SHP77 treated with DMSO at 0.1 percent for 48 hours (cell line): ENCODE measurements around the gene TSPAN9.
"Not testable (repeated sequence)": the region's sequence is repeated elsewhere in the genome, so short reads cannot be mapped to it uniquely, and the experiment has no call there.

Experiments used
- DNase-seq: peaks from one replicate; lab custom pipeline; 2025; lab: John Stamatoyannopoulos, UW

The TSPAN9 gene

DNA sequence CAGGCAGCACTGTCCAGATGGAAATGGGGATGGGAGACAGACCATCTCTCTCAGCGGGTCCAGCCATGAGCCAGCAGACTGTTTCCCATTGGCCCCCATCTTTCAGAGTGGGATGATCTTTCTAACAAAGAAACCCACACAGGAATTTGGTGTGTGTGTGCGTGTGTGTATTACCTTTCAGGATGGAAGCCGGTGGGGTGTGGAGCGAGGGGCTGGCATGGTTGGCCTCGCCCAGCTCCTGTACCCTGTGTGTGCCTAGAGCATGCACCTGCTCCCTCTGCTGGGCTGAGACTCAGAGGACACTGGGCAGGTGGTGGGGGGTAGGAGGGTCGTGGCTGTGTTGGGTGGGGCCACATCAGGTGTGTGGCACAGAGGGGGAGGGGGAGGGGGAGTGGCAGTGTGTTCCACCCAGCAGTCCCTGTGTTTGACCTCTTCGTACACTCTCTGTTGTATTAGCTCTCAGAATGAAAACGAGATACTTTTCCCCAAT lies 33.0 kb upstream of the TSPAN9 start:
- no peak for DNase-seq

GRCh38 chr12:3045494-3045893 lies 31.7 kb upstream of the TSPAN9 start:
- DNase-seq, result no peak

GRCh38 chr12:3045989-3046388 lies 31.2 kb upstream of the TSPAN9 start:
- DNase-seq, result no peak

- DNase-seq, result no peak
Measured at GRCh38 chr12:3046441-3047200, 30.6 kb upstream of the TSPAN9 start.

GRCh38 chr12:3047961-3048360 lies 29.2 kb upstream of the TSPAN9 start:
- no peak for DNase-seq

DNA sequence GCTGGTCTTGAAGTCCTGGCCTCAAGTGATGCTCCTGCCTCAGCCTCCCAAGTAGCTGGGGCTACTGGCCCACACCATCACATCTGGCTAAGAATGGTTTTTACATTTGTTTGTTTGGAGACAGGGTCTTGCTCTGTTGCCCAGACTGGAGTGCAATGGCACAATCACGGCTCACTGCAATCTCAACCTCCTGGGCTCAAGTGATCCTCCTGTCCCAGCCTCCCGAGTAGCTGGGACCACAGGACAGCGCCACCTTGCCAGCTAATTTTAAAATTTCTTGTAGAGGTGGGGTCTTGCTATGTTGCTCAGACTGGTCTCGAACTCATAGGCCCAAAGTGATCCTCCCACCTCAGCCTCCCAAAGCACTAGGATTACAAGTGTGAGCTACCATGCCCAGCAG lies 28.6 kb upstream of the TSPAN9 start:
- DNase-seq, result no peak

DNA sequence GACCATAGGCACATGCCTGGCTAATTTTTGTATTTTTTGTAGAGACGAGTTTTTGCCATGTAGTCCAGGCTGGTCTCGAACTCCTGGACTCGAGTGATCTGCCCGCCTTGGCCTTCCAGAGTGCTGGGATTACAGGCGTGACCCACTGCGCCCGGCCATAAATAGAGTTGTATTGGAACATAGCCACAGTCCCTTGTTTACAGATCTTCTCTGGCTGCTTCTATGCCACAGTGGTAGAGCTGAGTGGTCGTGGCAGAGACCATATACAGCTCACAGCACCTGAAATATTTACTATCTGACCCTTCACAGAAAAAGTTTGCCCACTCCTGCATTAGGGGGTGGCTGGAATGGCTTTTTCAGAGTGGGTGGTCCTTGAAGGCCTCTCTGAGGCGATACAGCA lies 28.0 kb upstream of the TSPAN9 start:
- no peak for DNase-seq

- DNase-seq, result no peak
Measured at GRCh38 chr12:3049611-3050249, 27.4 kb upstream of the TSPAN9 start.

- DNase-seq, result no peak
Measured at GRCh38 chr12:3054374-3054773, 22.8 kb upstream of the TSPAN9 start.

GRCh38 chr12:3055026-3055703 lies 22.0 kb upstream of the TSPAN9 start:
- DNase-seq, result no peak

- no peak for DNase-seq
Measured at GRCh38 chr12:3055704-3056467, 21.3 kb upstream of the TSPAN9 start.

DNA sequence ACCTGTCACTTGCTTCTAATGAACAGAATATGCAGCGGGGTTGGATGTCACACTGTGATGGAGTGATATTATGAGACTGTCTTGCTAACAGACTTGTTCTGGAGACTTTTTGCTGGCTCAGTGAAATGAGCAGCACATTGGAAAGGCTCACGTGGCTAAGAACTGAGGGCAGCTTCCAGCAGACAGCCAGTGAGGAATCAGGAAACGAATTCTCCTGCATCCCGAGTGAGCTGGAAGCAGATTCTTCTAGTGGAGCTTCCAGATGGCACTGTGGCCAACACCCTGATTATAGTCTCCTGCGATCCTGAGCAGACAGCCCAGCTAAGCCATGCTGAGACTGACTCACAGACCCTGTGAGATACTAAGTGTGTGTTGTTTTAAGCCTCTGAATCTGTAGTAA lies 16.1 kb upstream of the TSPAN9 start:
- DNase-seq, result no peak

DNA sequence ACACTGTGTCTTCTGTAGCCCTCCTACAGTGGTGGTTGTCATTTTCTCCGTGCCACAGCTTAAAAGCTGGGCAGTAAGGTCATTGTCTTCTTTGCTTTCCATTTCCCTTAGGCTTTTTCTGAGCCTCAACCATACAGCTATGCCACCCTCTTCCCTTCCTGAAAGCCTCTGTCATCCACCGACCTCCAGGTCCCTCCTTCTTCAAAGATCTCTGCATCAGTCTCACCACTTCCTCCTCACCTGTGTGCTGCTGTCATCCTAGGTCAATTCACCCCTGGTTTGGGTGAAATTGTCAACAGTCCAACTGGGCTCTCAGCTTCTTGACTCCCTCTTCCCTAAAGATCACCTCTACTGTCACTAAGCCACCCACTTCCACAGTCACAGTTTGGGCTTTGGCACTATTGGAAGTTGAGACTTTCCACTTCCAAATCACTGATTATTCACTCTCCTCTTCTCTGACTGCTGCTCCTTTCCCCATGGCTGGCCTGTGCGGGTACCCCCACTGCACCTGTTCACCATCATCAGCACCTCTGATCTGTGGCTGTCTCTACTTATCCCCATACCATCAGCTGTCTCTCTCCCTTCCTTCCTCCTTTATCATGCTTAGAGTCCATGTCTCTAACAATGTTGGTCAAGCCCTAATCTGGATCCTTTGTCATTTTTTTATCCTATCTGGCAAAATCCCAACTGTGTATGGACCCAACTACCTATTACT lies 15.5 kb upstream of the TSPAN9 start:
- no peak for DNase-seq

DNA sequence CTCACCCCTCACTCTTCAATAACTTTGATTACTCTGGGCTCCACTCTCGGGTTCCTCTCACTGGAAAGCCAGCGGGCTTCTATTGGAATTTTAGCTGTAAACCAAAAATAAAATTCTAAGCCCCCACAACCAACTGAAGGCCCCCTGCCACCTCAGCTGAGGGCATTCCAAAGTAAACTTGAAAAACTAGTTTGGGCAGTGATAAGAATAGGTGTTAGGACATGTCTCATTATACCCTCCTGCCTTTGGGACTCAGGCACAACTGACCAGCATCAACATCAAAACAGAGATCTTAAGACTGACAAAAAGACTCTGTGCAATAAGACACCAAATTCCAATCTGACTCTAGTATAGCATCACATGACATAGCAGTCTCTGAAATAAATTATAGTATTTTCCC lies 11.9 kb upstream of the TSPAN9 start:
- DNase-seq, result no peak

DNA sequence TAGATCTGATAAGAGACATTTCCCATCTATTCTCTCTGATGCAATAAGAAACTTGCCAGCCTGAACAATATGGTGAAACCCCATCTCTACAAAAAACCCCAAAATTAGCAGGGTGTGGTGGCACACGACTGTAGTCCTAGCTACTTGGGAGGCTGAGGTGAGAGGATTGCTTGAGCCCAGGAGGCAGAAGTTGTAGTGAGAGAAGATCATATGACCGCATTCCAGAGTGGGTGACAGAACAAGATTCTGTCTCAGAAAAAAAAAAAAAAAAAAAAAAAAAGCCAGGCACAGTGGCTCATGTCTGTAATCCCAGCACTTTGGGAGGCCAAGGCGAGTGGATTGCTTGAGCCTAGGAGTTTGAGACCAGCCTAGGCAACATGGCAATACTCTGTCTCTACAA lies 11.3 kb upstream of the TSPAN9 start:
- DNase-seq, result not testable (repeated sequence)

DNA sequence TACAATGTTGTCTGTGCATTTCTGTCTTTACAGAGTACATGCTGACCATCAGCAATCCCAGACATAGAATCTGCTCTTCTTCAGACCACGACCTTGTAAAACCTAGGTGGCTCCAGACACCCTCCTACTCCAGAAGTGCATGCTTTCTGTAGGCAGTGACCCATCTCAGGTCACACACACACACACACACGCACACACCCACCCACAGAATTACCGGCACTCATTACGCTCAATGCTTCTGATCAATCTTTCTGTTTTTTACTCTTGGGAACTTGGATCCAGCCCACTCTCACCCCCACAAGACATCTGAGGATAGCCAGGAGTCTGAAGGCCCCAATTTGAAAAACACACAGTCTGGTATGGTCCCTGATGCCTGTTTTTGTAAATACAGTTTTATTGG lies 7.5 kb upstream of the TSPAN9 start:
- no peak for DNase-seq

DNA sequence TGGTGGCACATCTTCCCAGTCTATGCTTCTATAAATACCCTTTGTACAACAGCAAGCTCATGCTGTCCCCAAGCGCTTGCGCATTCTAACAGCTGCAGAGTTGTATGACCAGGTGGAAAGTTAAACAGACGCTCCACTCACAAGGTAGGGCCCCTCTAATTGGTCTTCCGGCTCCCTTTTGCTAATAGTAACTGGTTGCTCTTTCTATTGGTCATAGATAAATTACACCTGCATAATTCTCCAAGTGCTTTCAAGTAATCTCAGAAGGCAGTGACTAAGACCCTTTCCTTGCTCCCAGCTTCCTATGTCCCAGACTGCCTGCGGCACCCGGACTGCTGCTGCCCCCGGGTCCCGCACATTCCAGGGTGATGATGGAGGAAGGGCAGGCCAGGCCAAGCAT lies 6.1 kb upstream of the TSPAN9 start:
- DNase-seq, result peak; percentile 44

GRCh38 chr12:3071710-3072109 lies 5.5 kb upstream of the TSPAN9 start:
- DNase-seq, result no peak

DNA sequence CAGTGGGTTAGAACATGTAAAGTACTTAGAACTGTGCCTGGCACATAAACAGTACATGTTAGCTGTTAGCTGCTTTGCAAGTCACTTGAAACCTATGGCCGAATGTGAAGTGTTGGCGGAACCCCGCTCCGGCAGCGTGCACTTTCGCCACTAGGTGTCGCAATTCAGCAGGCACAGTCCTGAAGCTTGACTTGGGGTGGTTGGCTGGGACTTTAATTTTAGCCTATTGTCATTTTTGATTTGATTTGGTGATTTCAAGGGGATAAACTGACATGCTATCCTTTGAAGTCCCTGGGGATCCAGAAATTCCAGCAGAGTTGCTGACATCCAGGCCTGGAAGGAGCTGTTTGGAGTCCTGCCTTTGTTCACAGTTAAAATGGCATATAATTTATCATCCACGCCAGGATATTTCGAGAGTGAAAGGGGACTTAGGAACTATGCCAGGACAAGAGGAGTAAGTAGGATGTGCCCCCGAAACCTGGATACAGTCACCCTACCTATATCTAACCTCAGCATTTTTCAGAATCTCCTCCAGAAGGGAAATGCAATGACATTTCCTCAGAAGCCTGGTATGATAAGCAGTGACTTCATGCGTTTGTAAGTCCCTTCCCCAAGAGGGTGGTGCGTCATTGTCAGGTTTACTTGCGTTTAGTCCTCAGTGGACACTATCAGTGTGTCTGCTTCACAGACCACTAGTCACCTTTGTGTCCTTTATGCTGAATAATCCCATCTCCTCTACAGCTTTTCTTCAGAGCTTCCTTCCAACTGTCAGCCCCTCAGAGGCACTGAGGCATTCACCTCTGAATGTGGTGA lies 3.5 kb upstream of the TSPAN9 start:
- no peak for DNase-seq

GRCh38 chr12:3075315-3075714 lies 1.9 kb upstream of the TSPAN9 start:
- DNase-seq, result no peak

GRCh38 chr12:3077572-3078081 lies 448 bp downstream of the TSPAN9 start:
- DNase-seq, result no peak
